ENCODE results near the gene RHBDF2. TPM values are rescaled to one million over a fixed set of nuclear protein-coding genes. Genes with fewer than 3 reads are reported as not detected.

RHBDF2 gene
- total RNA-seq, 1 experiment from 2014 or later, result 12.2 TPM

DNA sequence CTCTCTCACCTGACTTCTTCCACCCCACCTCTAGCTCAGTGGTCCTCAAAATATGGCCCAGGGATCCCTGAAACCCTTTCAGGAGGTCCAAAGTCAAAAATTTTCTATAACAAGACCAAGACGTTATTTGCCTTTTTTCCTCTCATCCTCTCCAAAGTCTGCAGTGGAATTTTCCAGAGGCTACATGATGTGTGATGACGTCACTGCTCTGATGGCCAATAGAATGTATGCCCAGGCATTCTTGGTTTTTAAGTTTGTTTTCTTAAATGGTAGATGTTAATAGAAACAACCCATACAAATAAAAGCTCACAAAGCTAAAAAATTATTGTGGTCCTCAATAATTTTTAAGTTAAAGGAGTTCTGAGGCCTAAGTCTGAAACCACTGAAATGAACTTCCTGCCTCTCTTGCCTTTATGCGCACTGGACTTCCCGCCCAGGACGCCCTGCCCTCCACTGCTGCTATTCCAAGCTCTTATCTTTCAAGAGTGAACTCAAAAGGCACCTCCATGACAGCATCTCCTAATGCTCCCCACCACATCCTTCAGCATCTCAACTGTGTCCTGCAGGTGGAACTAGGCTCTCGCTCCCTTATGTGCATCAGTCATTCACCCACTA lies 61.8 kb downstream of the RHBDF2 start:
- DNase-seq (ENCODE audit: low read depth), result no peak

- DNase-seq (ENCODE audit: low read depth), result no peak
Measured at GRCh38 chr17:76438906-76439305, 62.3 kb downstream of the RHBDF2 start.

- no peak for DNase-seq (ENCODE audit: low read depth)
Measured at GRCh38 chr17:76437467-76438402, 63.5 kb downstream of the RHBDF2 start.

DNA sequence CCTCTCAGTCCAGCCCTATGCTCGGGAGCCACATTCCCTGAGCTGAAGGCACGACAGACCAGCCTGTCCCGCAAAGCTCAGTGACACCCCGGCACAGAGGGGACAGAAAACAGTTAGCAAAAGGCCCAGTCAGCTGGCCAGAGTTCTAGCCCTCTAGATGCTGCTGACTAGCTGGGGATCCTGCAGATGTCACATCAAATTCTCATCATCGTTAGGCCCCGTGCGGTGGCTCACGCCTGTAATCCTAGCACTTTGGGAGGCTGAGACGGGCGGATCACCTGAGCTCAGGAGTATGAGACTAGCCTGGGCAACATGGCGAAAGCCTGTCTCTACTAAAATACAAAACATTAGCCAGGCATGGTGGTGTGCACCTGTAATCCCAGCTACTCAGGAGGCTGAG lies 65.5 kb downstream of the RHBDF2 start:
- DNase-seq (ENCODE audit: low read depth), result no peak

GRCh38 chr17:76434870-76435269 lies 66.4 kb downstream of the RHBDF2 start:
- DNase-seq (ENCODE audit: low read depth), result no peak

DNA sequence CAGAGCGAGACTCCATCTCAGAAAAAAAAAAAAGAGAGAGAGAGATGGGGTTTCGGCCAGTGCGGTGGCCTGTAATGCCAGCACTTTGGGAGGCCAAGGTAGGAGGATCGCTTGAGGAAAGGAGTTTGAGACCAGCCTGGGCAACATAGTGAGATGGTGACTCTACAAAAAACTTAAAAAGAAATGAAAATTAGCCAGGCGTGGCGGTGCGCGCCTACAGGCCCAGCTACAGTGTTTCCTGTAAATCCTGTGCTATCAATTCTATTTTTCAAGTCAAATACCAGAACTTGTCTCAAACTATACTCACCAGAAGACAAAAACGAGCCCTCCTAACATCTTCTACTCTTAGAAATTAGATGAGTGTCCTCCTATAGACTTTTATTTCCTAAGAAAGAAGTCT lies 67.5 kb downstream of the RHBDF2 start:
- no peak for DNase-seq (ENCODE audit: low read depth)

DNA sequence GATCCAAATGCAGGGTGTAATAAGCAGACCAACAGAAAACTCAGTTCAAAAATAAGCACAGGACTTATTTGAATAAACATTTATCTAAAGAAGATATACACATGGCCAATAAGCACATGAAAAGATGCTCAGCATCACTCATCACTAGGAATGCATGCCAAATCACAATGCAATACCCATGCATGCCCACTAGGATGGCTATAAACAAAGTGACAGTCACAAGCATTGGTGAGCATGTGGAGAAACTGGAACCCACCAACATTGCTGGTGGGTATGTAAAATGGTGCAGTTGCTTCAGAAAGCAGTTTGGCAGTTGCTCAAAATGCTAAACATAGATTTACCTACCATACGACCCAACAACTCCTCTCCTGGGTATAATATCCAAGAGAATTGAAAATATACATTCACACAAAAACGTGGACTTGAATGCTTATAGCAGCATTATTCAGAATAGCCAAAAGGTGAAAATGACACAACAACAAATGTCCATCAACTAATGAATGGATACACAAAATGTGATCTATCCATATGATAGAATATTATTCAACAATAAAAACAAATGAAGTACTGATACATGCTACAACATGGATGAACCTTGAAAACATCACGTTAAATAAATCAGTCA lies 68.4 kb downstream of the RHBDF2 start:
- DNase-seq (ENCODE audit: low read depth), result no peak

GRCh38 chr17:76432004-76432403 lies 69.2 kb downstream of the RHBDF2 start:
- no peak for DNase-seq (ENCODE audit: low read depth)

- no peak for DNase-seq (ENCODE audit: low read depth)
Measured at GRCh38 chr17:76431509-76431908, 69.7 kb downstream of the RHBDF2 start.

DNA sequence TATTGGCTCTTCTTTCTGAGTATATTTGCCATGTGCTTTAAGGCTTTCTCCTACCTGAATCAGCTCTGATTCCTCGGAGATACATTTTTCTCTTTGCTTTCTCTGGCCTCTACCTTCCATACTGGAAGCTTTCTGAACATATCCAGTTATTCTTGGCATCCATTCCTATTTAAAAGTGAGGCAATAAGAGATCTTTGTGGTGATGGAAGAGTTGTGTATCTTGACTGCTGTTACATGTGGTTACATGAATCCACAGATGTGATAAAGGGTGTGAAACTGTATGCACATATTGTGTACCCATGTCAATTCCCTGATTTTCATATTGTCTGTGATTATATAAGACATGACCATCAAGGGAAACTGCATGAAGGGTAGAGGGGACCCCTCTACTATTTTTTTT lies 72.7 kb downstream of the RHBDF2 start:
- DNase-seq (ENCODE audit: low read depth), result no peak

DNA sequence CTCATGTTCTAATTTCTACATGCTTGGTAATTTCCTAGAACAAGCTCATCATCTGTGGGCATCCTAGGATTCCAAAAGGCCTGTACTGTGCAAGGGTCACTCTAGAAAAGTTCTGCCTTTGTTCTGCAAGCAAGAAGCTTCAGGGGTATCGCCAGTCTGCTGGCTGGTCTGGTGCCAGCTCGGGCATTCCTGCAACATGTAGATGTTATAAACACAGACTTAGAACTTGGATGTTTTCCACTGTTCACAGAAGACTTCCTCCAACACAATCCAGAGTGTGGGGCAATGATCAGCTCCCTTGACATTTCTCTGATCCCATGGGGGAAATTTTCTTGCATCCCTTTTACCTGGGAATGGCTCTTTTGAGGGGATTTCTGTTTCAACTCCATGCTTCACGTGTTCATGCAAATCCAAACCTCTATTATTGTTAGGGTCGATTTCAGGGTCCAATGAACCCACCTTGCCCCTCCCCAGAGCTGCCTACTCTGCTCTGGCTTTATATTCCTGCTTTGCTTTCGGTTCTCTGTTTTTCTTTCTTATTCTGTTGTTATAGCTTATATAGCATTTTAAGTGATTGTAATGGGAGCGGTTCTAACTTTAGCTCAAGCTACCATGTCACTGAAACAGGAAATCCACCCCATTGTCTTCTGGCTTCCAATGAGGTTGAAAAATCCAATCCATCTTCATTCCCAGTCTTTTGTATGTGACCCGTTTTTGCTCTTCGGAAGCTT lies 73.6 kb downstream of the RHBDF2 start:
- DNase-seq (ENCODE audit: low read depth), result peak; percentile 47

GRCh38 chr17:76426853-76427252 lies 74.4 kb downstream of the RHBDF2 start:
- DNase-seq (ENCODE audit: low read depth), result no peak

DNA sequence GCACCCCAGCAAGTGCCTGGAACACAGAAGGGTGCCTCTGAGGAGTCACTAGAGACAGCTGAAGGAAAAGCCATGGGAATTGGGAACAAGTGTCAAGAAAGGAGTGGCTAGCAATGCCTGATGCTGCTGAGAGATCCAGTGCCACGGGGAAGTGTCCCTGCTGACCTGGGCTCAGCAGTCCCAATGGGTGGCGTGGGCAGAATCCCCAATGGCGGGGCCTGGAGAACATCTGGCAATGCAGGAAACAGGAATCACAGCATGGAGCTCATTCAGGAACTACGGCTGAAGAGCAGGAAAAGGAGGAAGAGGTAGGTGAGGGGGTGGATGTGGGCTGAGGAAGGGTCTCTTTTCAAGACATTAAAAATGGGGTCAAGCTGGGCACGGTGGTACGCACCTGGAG lies 78.4 kb downstream of the RHBDF2 start:
- no peak for DNase-seq (ENCODE audit: low read depth)

DNA sequence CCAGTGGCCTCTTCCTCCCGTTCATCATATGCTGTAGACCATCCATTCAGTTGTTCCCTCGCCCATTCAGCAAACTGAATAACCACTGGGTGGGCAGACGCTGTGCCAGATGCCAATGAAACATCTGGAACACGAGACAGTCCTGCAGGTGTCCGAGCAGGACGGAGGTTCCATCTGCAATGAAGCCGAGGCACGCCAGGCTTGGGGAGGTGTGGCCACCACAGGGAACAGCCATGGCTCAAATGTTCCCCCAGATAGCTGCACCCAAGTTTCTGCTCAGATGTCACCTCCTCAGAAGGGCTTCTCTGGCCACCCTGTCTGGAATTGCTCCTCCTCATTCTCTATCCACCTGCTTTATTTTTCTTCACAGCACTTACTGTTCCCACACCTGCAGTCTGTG lies 78.8 kb downstream of the RHBDF2 start:
- DNase-seq (ENCODE audit: low read depth), result no peak

GRCh38 chr17:76421044-76421407 lies 80.2 kb downstream of the RHBDF2 start:
- no peak for DNase-seq (ENCODE audit: low read depth)

Other genes with a start within 250 kb of the RHBDF2 start
- 8.7 and 9.0 TPM in 2 replicates for gene UBALD2, start 236.1 kb downstream of the RHBDF2 start, total RNA-seq (2014; rRNA removed)
- 1.4 and 2.6 TPM in 2 replicates for gene QRICH2, start 193.1 kb downstream of the RHBDF2 start, total RNA-seq (2014; rRNA removed)
- gene PRPSAP1, start 147.5 kb downstream of the RHBDF2 start, total RNA-seq (2014; rRNA removed), result 35.6 and 47.8 TPM in 2 replicates
- gene SPHK1, start 116.8 kb downstream of the RHBDF2 start, total RNA-seq (2014; rRNA removed), result 28.4 and 32.8 TPM in 2 replicates
- gene UBE2O, start 48.3 kb downstream of the RHBDF2 start, total RNA-seq (2014; rRNA removed), result 12.7 and 15.7 TPM in 2 replicates
- not detected in 2 replicates for gene AANAT, start 33.8 kb downstream of the RHBDF2 start, total RNA-seq (2014; rRNA removed)
- 3.3 and 3.7 TPM in 2 replicates for gene CYGB, start 36.3 kb upstream of the RHBDF2 start, total RNA-seq (2014; rRNA removed)
- 0.06 and 0.86 TPM in 2 replicates for gene PRCD, start 38.6 kb upstream of the RHBDF2 start, total RNA-seq (2014; rRNA removed)
- gene ST6GALNAC2, start 84.4 kb upstream of the RHBDF2 start, total RNA-seq (2014; rRNA removed), result 0.34 and 1.2 TPM in 2 replicates
- gene ST6GALNAC1, start 142.3 kb upstream of the RHBDF2 start, total RNA-seq (2014; rRNA removed), result not detected in 2 replicates
- 470 and 568 TPM in 2 replicates for gene MXRA7, start 209.5 kb upstream of the RHBDF2 start, total RNA-seq (2014; rRNA removed)
- gene JMJD6, start 225.2 kb upstream of the RHBDF2 start, total RNA-seq (2014; rRNA removed), result 29.3 and 34.5 TPM in 2 replicates
- gene METTL23, start 225.4 kb upstream of the RHBDF2 start, total RNA-seq (2014; rRNA removed), result 40.5 and 41.2 TPM in 2 replicates
- gene SRSF2, start 235.9 kb upstream of the RHBDF2 start, total RNA-seq (2014; rRNA removed), result 387 and 481 TPM in 2 replicates
- 30.5 and 31.0 TPM in 2 replicates for gene MFSD11, start 236.7 kb upstream of the RHBDF2 start, total RNA-seq (2014; rRNA removed)